Spleen (tissue), 7 donors: ENCODE data around the gene CREBRF.

Source experiments
- POLR2A ChIP-seq, 3 donors: fragments of 450-650 bp; IDR thresholded peaks; one replicate each; pipeline ENCODE4 v1.5.1; 2017; ENCODE audit warnings: antibody characterized with exemption in 3 of 3, mild to moderate bottlenecking in 1 of 3
- POLR2AphosphoS5 ChIP-seq, 3 donors: sonication (generic); formaldehyde crosslinking; IDR thresholded peaks; one replicate each; pipeline ENCODE4 v1.5.1; 2017; ENCODE audit warnings: antibody characterized with exemption in 3 of 3
- TF ChIP-seq, protein P1 (sequence below), 11 experiments: fragments of 200-600 bp in 7 of 11; fragments of 450-650 bp in 4 of 11; sonication (generic) in 4 of 11; IDR thresholded peaks in 8 of 11; conservative IDR thresholded peaks in 3 of 11; 1 replicate in 7 of 11; 2 replicates in 4 of 11; pipeline versions ENCODE4 v1.4.0 to v1.8.0; 2016 to 2021; ENCODE audit warnings: antibody characterized with exemption in 11 of 11, inconsistent platforms in 4 of 11, mild to moderate bottlenecking in 1 of 11
- donor health status: DM: no; HTN: no; CAD: no; lungs with moderate emphysema.
- donor health status: DM: no; HTN: no; CAD: no.
- donor health status: DM: no; HTN: no; CAD: no.

GRCh38 chr5:173093606-173094005, 37.5 kb downstream of the CREBRF start:
- TF ChIP-seq, protein P1, sequence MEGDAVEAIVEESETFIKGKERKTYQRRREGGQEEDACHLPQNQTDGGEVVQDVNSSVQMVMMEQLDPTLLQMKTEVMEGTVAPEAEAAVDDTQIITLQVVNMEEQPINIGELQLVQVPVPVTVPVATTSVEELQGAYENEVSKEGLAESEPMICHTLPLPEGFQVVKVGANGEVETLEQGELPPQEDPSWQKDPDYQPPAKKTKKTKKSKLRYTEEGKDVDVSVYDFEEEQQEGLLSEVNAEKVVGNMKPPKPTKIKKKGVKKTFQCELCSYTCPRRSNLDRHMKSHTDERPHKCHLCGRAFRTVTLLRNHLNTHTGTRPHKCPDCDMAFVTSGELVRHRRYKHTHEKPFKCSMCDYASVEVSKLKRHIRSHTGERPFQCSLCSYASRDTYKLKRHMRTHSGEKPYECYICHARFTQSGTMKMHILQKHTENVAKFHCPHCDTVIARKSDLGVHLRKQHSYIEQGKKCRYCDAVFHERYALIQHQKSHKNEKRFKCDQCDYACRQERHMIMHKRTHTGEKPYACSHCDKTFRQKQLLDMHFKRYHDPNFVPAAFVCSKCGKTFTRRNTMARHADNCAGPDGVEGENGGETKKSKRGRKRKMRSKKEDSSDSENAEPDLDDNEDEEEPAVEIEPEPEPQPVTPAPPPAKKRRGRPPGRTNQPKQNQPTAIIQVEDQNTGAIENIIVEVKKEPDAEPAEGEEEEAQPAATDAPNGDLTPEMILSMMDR (IDR thresholded peaks at IDR 0.05 in 8 of 11, conservative IDR thresholded peaks at IDR 0.05 in 3 of 11): no peak
- TF ChIP-seq POLR2A (IDR thresholded peaks at IDR 0.05) (no peak), POLR2AphosphoS5 (IDR thresholded peaks at IDR 0.05) (no peak)
